Aorta (tissue), 5 donors: Measurements from ENCODE around the gene PRDM10. TPM values are rescaled to one million over a fixed set of nuclear protein-coding genes. Genes with fewer than 3 reads are reported as not detected.

Experiments
- ATAC-seq: fragments of 200-7000 bp; cut with Tn5 transposase; one replicate; pipeline ENCODE4 v1.9.1; 2022; ENCODE audit warnings: moderate library complexity; ENCODE audit not compliant: low FRiP score
- DNase-seq, 2 donors: peaks; one replicate each; pipeline ENCODE4 v3.0.0-alpha.2; 2020
- H3K27ac ChIP-seq, 2 donors: one replicate each; pipeline ENCODE4 v1.5.1; 2013; ENCODE audit warnings: low read length in 2 of 2, mild to moderate bottlenecking in 2 of 2, moderate library complexity in 2 of 2, control low read depth in 1 of 2, inconsistent platforms in 1 of 2, low read depth in 1 of 2
- H3K27me3 ChIP-seq, 2 donors: one replicate each; pipeline ENCODE4 v1.6.1; 2013; ENCODE audit warnings: control low read depth in 1 of 2, low read length in 1 of 2, mild to moderate bottlenecking in 1 of 2, moderate library complexity in 1 of 2; ENCODE audit not compliant: insufficient read depth in 2 of 2, control insufficient read depth in 1 of 2
- H3K36me3 ChIP-seq, 2 donors: one replicate each; pipeline ENCODE4 v1.6.1; 2013; ENCODE audit warnings: control low read depth in 1 of 2, low read length in 1 of 2, mild to moderate bottlenecking in 1 of 2; ENCODE audit not compliant: insufficient read depth in 2 of 2, control insufficient read depth in 1 of 2
- H3K4me1 ChIP-seq, 2 donors: one replicate each; pipeline ENCODE4 v1.6.1; 2013; ENCODE audit warnings: low read length in 2 of 2, control low read depth in 1 of 2, mild to moderate bottlenecking in 1 of 2, moderate library complexity in 1 of 2; ENCODE audit not compliant: insufficient read depth in 2 of 2, control insufficient read depth in 1 of 2
- H3K4me3 ChIP-seq, 2 donors: one replicate each; pipeline ENCODE4 v1.5.1; 2013; ENCODE audit warnings: low read length in 2 of 2, control low read depth in 1 of 2, mild to moderate bottlenecking in 1 of 2
- H3K9me3 ChIP-seq: one replicate; pipeline ENCODE4 v1.6.1; 2013; ENCODE audit warnings: mild to moderate bottlenecking, low read length; ENCODE audit not compliant: control insufficient read depth
- WGBS, 2 donors: extraction: QIAGEN DNeasy Blood & Tissue Kit; methylation state at CpG; one replicate each; pipeline ENCODE4 v1.1.7; 2013; 5-methylcytosine and 5-hydroxymethylcytosine counted together
- intact Hi-C, 2 donors: fragments of 100-400 bp; cut with DNase I; formaldehyde crosslinking; loops; one replicate each; pipeline versions ENCODE4 v1.14.2 to v1.15.0; 2022
- polyA plus RNA-seq, 2 donors: library from polyadenylated mRNA; stranded (reverse); fragments of 200-250 nt; gene quantifications; one replicate each; pipeline ENCODE4 v1.2.3, GENCODE V29; 2013
- total RNA-seq, 2 donors: library from RNA; stranded (reverse); fragmentation: NEBNext Ultra II Directional; extraction: Animal tissue kit (Norgen Biotek cat#: 25700); gene quantifications; one replicate each; pipeline ENCODE4 v1.2.1, GENCODE V29; 2021
- donor health status: healthy with polysubstance abuse.
- donor health status: Bipolar disorder and iron deficiency.
- donor health status: DM: no; HTN: no; CAD: no.
- donor health status: DM: no; HTN: no; CAD: no.
- donor health status: DM: yes; HTN: yes; CAD: no.

The PRDM10 gene
- total and polyA plus RNA-seq, 4 donors: 1.5 to 14.9 (median 5.1) TPM

GRCh38 chr11:129938764-129939163, 63.9 kb downstream of the PRDM10 start:
- no peak overlapping the region for H3K4me3 ChIP-seq

GRCh38 chr11:129937592-129938238, 64.9 kb downstream of the PRDM10 start:
- ATAC-seq: no peak
- Histone ChIP-seq H3K4me1 (no peaks in the 10 kb centered on the region), H3K4me3 (no peak overlapping the region), H3K9me3 (no peaks in the 10 kb centered on the region), H3K27me3 (no peaks in the 10 kb centered on the region), H3K36me3 (peaks cover 0 to 5% of the 10 kb centered on the region in 2 donors), H3K27ac (no peak overlapping the region)
- DNase-seq: no peak
- intact Hi-C loops: no loop called here
- 86 to 89% methylated on average over 4 of the region's 4 CpGs for WGBS, 2 donors

More at GRCh38 chr11:129938764-129939163, 63.9 kb downstream of the PRDM10 start:
- DNase-seq: no peak
- Histone ChIP-seq H3K36me3 (peaks cover 3 to 4% of the 10 kb centered on the region in 2 donors), H3K4me1 (no peaks in the 10 kb centered on the region), H3K27me3 (no peaks in the 10 kb centered on the region), H3K9me3 (no peaks in the 10 kb centered on the region), H3K27ac (no peak overlapping the region)
- no peak for ATAC-seq
- 88 to 96% methylated on average over 5 of the region's 5 CpGs for WGBS, 2 donors
- intact Hi-C loops: no loop called here

- no peaks in the 10 kb centered on the region for H3K9me3 ChIP-seq
Measured at GRCh38 chr11:129935723-129936122, 66.9 kb downstream of the PRDM10 start.

GRCh38 chr11:129933891-129934290, 68.7 kb downstream of the PRDM10 start:
- DNase-seq (no peak), ATAC-seq (no peak)
- Histone ChIP-seq H3K9me3 (no peaks in the 10 kb centered on the region), H3K4me1 (no peaks in the 10 kb centered on the region), H3K27me3 (no peaks in the 10 kb centered on the region), H3K27ac (no peak overlapping the region), H3K36me3 (peaks cover 0 to 2% of the 10 kb centered on the region in 2 donors), H3K4me3 (no peak overlapping the region)
- WGBS, 2 donors: 94 to 95% methylated on average over 9 of the region's 9 CpGs
- intact Hi-C loops: no loop called here

More at GRCh38 chr11:129935723-129936122, 66.9 kb downstream of the PRDM10 start:
- no peak for DNase-seq
- no peak for ATAC-seq
- no peak overlapping the region for H3K27ac ChIP-seq
- intact Hi-C loops: no loop called here
- no peaks in the 10 kb centered on the region for H3K4me1 ChIP-seq
- no peaks in the 10 kb centered on the region for H3K27me3 ChIP-seq
- 77 to 83% methylated on average over 3 of the region's 3 CpGs for WGBS, 2 donors
- H3K4me3 ChIP-seq: no peak overlapping the region
- H3K36me3 ChIP-seq: peaks cover 0 to 5% of the 10 kb centered on the region in 2 donors

GRCh38 chr11:129933262-129933661, 69.4 kb downstream of the PRDM10 start:
- 100% methylated on average over 1 of the region's 1 CpG for WGBS, 2 donors
- no peaks in the 10 kb centered on the region for H3K4me1 ChIP-seq
- H3K27ac ChIP-seq: no peak overlapping the region
- H3K36me3 ChIP-seq: peaks cover 0 to 2% of the 10 kb centered on the region in 2 donors
- H3K4me3 ChIP-seq: no peak overlapping the region
- no peak for ATAC-seq
- intact Hi-C loops: no loop called here
- no peaks in the 10 kb centered on the region for H3K9me3 ChIP-seq
- no peaks in the 10 kb centered on the region for H3K27me3 ChIP-seq
- no peak for DNase-seq

GRCh38 chr11:129932381-129933067, 70.1 kb downstream of the PRDM10 start:
- intact Hi-C loops: no loop called here
- Histone ChIP-seq H3K27ac (no peak overlapping the region), H3K27me3 (no peaks in the 10 kb centered on the region), H3K9me3 (no peaks in the 10 kb centered on the region), H3K4me1 (no peaks in the 10 kb centered on the region), H3K36me3 (peaks cover 0 to 2% of the 10 kb centered on the region in 2 donors), H3K4me3 (no peak overlapping the region)
- WGBS, 2 donors: 90 to 92% methylated on average over 7 of the region's 7 CpGs
- ATAC-seq (no peak), DNase-seq (no peak)

- no peak for ATAC-seq
- Histone ChIP-seq H3K9me3 (no peaks in the 10 kb centered on the region), H3K4me1 (no peaks in the 10 kb centered on the region), H3K36me3 (peaks cover 0 to 2% of the 10 kb centered on the region in 2 donors), H3K4me3 (no peak overlapping the region), H3K27me3 (no peaks in the 10 kb centered on the region), H3K27ac (no peak overlapping the region)
- 91 to 95% methylated on average over 13 of the region's 13 CpGs for WGBS, 2 donors
- no peak for DNase-seq
- intact Hi-C loops: no loop called here
Measured at GRCh38 chr11:129930743-129931142, 71.9 kb downstream of the PRDM10 start.

GRCh38 chr11:129930296-129930695, 72.3 kb downstream of the PRDM10 start:
- WGBS, 2 donors: 85 to 88% methylated on average over 6 of the region's 6 CpGs
- Histone ChIP-seq H3K36me3 (peaks cover 0 to 2% of the 10 kb centered on the region in 2 donors), H3K9me3 (no peaks in the 10 kb centered on the region), H3K27me3 (no peaks in the 10 kb centered on the region), H3K27ac (no peak overlapping the region), H3K4me1 (no peaks in the 10 kb centered on the region), H3K4me3 (no peak overlapping the region)
- intact Hi-C loops: no loop called here
- no peak for DNase-seq
- no peak for ATAC-seq

GRCh38 chr11:129929721-129930120, 72.9 kb downstream of the PRDM10 start:
- Histone ChIP-seq H3K4me1 (no peaks in the 10 kb centered on the region), H3K27ac (no peak overlapping the region), H3K9me3 (no peaks in the 10 kb centered on the region), H3K27me3 (no peaks in the 10 kb centered on the region), H3K4me3 (no peak overlapping the region), H3K36me3 (peaks cover 0 to 3% of the 10 kb centered on the region in 2 donors)
- 82 to 92% methylated on average over 2 of the region's 2 CpGs for WGBS, 2 donors
- ATAC-seq (no peak), DNase-seq (no peak)
- intact Hi-C loops: loop anchor here in 1 of 2 donors (10.0 kb wide), 1 partner anchor 135 kb away; the partner anchor contains the start of gene APLP2
